ENCODE measurements around the gene CLIC2.
"Not testable (repeated sequence)": the region's sequence is repeated elsewhere in the genome, so short reads cannot be mapped to it uniquely, and the experiment has no call there.

Gene CLIC2

DNA sequence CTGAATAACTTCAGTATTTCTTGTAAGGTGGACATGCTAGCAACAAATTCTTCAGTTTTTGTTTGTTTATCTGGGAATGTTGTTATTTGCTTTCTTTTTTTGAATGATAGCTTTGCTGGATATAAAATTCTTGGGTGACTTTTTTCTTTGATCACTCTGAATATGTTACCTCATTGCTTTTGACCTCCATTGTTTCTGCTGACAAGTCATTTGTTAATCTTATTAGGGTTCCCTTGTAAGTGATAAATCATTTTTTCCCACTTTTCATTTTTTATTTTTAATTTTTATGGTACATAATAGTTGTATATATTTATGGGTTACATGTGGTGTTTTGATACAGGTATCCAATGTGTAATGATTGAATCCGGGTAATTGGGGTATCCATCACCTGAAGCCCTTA, 63.4 kb downstream of the CLIC2 start:
- in situ Hi-C loops (cut with MboI; ENCODE audit: low sequenced_read_pairs, unreplicated experiment), result no loop called here
- no peak for DNase-seq (ENCODE audit: low spot score)
- TF ChIP-seq, protein P1, sequence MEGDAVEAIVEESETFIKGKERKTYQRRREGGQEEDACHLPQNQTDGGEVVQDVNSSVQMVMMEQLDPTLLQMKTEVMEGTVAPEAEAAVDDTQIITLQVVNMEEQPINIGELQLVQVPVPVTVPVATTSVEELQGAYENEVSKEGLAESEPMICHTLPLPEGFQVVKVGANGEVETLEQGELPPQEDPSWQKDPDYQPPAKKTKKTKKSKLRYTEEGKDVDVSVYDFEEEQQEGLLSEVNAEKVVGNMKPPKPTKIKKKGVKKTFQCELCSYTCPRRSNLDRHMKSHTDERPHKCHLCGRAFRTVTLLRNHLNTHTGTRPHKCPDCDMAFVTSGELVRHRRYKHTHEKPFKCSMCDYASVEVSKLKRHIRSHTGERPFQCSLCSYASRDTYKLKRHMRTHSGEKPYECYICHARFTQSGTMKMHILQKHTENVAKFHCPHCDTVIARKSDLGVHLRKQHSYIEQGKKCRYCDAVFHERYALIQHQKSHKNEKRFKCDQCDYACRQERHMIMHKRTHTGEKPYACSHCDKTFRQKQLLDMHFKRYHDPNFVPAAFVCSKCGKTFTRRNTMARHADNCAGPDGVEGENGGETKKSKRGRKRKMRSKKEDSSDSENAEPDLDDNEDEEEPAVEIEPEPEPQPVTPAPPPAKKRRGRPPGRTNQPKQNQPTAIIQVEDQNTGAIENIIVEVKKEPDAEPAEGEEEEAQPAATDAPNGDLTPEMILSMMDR (IDR thresholded peaks at IDR 0.05; ENCODE audit: borderline replicate concordance, control extremely low read depth, extremely low read depth, insufficient read depth, missing control alignments), result no peak

DNA sequence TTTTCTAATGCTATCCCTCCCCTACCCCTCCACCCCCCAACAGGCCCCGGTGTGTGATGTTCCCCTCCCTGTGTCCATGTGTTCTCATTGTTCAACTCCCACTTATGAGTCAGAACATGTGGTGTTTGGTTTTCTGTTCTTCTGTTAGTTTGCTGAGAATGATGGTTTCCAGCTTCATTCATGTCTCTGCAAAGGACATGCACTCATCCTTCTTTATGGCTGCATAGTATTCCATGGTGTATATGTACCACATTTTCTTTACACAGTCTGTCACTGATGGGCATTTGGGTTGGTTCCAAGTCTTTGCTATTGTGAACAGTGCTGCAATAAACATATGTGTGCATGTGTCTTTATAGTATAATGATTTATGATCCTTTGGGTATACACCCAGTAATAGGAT, 66.4 kb downstream of the CLIC2 start:
- DNase-seq (ENCODE audit: low spot score); in situ Hi-C loops (cut with MboI; ENCODE audit: low sequenced_read_pairs, unreplicated experiment): not testable (repeated sequence)

DNA sequence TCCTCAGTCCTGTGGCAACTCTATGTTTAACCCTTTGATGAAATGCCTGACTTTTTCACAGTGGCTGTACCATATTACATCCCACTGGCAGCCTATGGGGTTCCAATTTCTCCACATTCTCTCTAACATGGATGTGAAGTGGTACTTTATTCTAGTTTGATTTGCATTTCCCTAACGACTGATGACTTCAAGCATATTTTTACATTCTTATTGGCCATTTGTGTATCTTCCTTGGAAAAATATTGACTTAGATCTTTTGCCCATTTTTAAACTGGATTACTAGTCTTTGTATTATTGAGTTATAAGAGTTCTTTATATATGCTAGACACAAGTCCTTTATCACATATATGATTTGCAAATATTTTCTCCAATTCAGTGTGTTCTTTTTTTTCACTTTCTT, 68.0 kb downstream of the CLIC2 start:
- in situ Hi-C loops (cut with MboI; ENCODE audit: low sequenced_read_pairs, unreplicated experiment), result no loop called here
- DNase-seq (ENCODE audit: low spot score), result no peak
- TF ChIP-seq, protein P1 (IDR thresholded peaks at IDR 0.05; ENCODE audit: borderline replicate concordance, control extremely low read depth, extremely low read depth, insufficient read depth, missing control alignments), result no peak

DNA sequence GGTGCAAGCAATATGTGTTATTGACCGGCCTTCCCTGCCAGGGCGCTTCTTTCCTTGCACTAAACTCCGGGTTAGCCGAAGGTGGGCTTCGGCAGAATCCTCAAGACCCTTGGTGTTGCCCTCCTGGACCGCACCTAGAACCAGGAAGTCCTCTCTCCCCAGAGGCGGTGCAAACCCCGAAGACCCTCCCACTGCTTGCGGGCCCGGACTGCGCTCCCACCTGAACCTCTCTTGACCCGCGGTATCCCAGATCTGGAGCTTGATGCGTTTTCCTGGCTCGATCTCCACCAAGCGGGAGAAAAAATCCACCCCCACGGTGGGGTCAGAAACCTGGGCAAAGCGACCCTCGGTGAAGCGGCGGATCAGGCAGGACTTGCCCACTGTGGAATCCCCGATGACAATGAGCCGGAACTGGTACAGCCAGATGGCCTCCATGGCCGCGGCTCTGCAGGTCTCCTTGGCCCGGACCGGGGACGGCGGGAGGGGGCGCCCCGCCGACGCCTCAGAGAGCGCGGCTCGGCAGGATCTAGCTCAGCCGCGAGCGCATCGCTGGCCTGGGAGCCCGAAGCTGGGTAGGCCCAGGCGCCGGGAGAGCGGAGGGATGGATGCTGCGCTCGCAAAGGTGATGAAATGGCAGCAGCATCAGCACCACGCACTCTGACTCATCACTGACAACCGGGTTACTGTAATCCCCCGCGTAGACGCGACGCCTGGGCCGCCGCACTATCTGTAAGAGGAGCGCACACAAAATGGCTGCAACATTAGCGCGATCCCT, 70.4 kb downstream of the CLIC2 start, which contains the start of gene RAB39B:
Gene RAB39B, minus strand, starts transcription at position 638 of the 775 bp plus-strand sequence. Its CDS starts 203 bp downstream, at position 435.
- TF ChIP-seq, protein P1 (IDR thresholded peaks at IDR 0.05; ENCODE audit: borderline replicate concordance, control extremely low read depth, extremely low read depth, insufficient read depth, missing control alignments), result peak; percentile 11
- in situ Hi-C loops (cut with MboI; ENCODE audit: low sequenced_read_pairs, unreplicated experiment), result no loop called here
- peak; percentile 71 for DNase-seq (ENCODE audit: low spot score)

DNA sequence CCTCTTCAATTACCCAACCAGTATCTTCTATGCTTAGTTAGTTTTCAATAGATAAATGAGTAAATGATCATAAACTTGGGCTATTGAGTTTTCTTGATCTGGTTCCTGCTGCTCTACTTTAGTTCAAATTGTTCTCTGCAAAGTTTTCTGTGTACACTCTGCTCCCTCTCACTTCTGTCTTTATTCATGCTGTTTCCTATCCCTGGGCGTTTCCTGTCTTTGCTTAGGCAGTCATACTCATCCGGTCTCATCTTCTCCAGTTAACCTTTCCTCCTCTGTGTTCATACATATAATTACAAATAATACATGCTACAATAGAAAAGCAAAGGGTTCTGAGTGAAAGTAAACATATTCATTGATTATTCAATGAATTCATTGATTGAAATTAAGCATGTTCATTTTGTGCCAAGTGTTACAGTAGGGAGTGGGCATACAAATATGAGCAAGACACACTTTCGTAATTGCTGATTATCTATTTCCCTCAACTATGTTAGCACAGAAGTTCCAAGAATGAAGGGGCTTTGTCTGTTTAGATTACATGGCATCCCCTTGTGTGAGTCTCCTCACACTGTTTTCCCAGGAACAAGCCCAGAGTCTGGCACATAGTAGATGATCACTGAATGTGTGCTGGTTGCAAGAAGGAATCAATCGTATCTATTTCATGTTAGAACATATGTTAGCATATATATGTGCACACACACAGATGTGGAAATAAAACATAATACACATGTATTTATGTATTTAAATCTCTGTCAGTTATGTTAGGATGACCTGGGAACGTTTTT, 71.3 kb downstream of the CLIC2 start:
- in situ Hi-C loops (cut with MboI; ENCODE audit: low sequenced_read_pairs, unreplicated experiment), result no loop called here
- TF ChIP-seq, protein P1 (IDR thresholded peaks at IDR 0.05; ENCODE audit: borderline replicate concordance, control extremely low read depth, extremely low read depth, insufficient read depth, missing control alignments), result no peak
- DNase-seq (ENCODE audit: low spot score), result no peak

DNA sequence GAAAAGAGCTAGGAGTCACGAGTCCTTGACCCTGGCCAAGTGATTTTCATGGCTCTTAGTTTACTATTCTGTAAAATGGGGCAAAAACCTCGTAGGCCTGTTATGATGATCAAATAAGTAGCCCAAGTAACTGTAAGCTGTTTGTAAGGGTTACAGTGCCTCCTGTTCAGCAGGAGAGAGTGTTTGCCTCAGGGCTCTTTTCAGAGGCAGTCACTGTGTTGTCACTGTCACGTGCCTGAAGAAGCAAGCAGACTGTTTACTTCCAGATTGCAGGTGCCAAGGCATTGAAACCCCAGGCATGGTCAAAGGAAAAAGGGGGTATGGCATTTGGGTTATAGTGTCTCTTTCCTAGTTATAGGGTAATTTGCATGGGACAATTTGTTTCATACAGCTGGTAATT, 74.7 kb downstream of the CLIC2 start:
- in situ Hi-C loops (cut with MboI; ENCODE audit: low sequenced_read_pairs, unreplicated experiment), result no loop called here
- no peak for DNase-seq (ENCODE audit: low spot score)
- TF ChIP-seq, protein P1 (IDR thresholded peaks at IDR 0.05; ENCODE audit: borderline replicate concordance, control extremely low read depth, extremely low read depth, insufficient read depth, missing control alignments), result no peak

DNA sequence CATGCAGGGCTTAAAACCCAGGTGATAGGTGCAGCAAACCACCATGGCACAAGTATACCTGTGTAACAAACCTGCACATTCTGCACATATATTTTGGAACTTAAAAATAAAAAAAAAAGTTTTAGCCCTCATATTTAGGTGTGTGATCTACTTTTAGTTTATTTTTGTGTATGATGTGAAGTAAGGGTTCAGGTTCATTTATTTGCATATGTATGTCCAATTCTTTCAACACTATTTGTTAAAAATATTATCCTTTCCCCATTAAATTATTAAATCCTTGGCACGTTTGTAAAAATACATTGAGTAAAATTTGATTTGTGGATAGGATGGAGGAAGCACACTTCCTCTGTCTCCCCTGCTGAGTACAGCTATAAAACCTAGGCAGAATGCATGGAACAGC, 83.0 kb downstream of the CLIC2 start:
- in situ Hi-C loops (cut with MboI; ENCODE audit: low sequenced_read_pairs, unreplicated experiment), result no loop called here
- no peak for DNase-seq (ENCODE audit: low spot score)
- TF ChIP-seq, protein P1 (IDR thresholded peaks at IDR 0.05; ENCODE audit: borderline replicate concordance, control extremely low read depth, extremely low read depth, insufficient read depth, missing control alignments), result no peak

Measured in GM13976 (cell line).